Measurements from ENCODE around the gene GDPD5. TPM values are rescaled to one million over a fixed set of nuclear protein-coding genes. Genes with fewer than 3 reads are reported as not detected.

GDPD5 gene
- total and polyA plus RNA-seq, 9 of the 15 experiments (the other 6 are each of a cell fraction or from before 2014, with no cell fraction given): 0.32 to 27.3 (median 8.0) TPM

GRCh38 chr11:75554258-75555022, 28.7 kb upstream of the GDPD5 start (continued):
- TF ChIP-seq HNRNPL (IDR thresholded peaks at IDR 0.05; ENCODE audit: low read depth, low read length): no peak
- no peak for TF ChIP-seq MCM7 (IDR thresholded peaks at IDR 0.05)
- TF ChIP-seq MEIS2 (IDR thresholded peaks at IDR 0.05; ENCODE audit: partially characterized antibody): no peak
- TF ChIP-seq JUND (IDR thresholded peaks at IDR 0.05; ENCODE audit: borderline replicate concordance, low read depth, low read length): peak; percentile 43; the same call in 1 of the 2 replicates
- no peak for TF ChIP-seq JUND (tag; IDR thresholded peaks at IDR 0.05; ENCODE audit: borderline replicate concordance, low read depth, low read length)
- no peak for TF ChIP-seq MBD1 (CRISPR knock-in tag; IDR thresholded peaks at IDR 0.05)
- TF ChIP-seq DEAF1 (CRISPR knock-in tag; IDR thresholded peaks at IDR 0.05): no peak
- no peak for TF ChIP-seq SP2 (IDR thresholded peaks at IDR 0.05; ENCODE audit: extremely low read depth, low read depth, low read length, poor library complexity, severe bottlenecking)
- TF ChIP-seq SMAD4 (CRISPR knock-in tag; conservative IDR thresholded peaks at IDR 0.05): peak; percentile 78
- peak; percentile 62; the same call in 1 of the 2 replicates for TF ChIP-seq ZNF589 (CRISPR knock-in tag; IDR thresholded peaks at IDR 0.05; ENCODE audit: low read depth)
- no peak for TF ChIP-seq ZNF518B (CRISPR knock-in tag; IDR thresholded peaks at IDR 0.05)
- no peak for TF ChIP-seq ZFP30 (CRISPR knock-in tag; IDR thresholded peaks at IDR 0.05; ENCODE audit: borderline replicate concordance)
- no peak for TF ChIP-seq SMARCA5 (IDR thresholded peaks at IDR 0.05)
- TF ChIP-seq OTX1 (CRISPR knock-in tag; IDR thresholded peaks at IDR 0.05): no peak
- no peak for TF ChIP-seq MCM3 (IDR thresholded peaks at IDR 0.05)
- no peak for TF ChIP-seq ZNF174 (CRISPR knock-in tag; IDR thresholded peaks at IDR 0.05)
- TF ChIP-seq NR1H2 (CRISPR knock-in tag; IDR thresholded peaks at IDR 0.05): no peak
- TF ChIP-seq CREB3L1 (IDR thresholded peaks at IDR 0.05; ENCODE audit: borderline replicate concordance, low read depth): no peak
- TF ChIP-seq CREM (IDR thresholded peaks at IDR 0.05; ENCODE audit: low read depth): 0 out of 2 replicates have a peak, but pooled peaks have one; percentile 27
- TF ChIP-seq NELFE (IDR thresholded peaks at IDR 0.05; ENCODE audit: insufficient read depth, insufficient read length): no peak
- no peak for TF ChIP-seq PHTF2 (CRISPR knock-in tag; IDR thresholded peaks at IDR 0.05)
